Measurements from ENCODE around the gene MKRN2OS.

MKRN2OS gene

DNA sequence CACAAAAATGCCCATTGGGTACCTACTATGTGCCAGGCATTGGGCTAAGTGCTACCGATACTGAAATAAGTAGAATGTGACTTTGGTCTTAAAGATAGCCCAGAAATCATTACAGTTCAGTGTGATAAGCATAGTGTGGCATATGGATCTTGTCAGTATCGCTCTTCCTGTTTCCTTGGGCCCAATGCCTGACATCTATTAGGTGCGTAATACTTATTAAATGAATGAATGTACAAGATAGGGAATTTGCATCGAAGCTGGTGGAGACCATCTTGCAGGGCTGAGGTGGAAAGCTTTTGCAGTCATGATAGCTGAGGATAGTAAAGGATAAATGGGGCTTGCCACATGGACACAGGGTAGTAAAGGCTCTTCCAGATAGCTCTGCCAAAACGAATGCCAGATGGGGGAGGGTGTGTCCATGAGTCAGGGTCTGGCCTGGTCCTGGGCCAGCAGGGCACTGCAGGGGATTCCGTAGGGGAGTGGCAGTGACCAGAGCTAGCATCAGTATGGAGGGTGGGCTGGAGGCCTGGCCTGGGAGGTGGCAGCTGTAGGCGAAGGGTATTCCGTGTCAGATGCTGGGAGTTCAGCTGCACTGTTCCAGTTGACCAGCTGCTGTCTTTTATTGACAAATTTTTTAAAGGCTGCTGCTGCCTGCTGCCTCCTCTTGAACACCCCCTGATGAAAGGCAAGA, 37.6 kb downstream of the MKRN2OS start:
- Histone ChIP-seq H3K27ac (ENCODE audit: low read length) (no peak overlapping the region), H3K9ac (ENCODE audit: low read depth, low read length) (no peak overlapping the region), H4K20me1 (ENCODE audit: insufficient read depth, low read length) (no peaks in the 10 kb centered on the region), H3K9me3 (ENCODE audit: insufficient read depth, low read length, severe bottlenecking) (no peaks in the 10 kb centered on the region), H3K36me3 (ENCODE audit: insufficient read depth, low read length) (peaks cover 84% of the 10 kb centered on the region), H3K27me3 (ENCODE audit: insufficient read depth, low read length, poor library complexity) (no peaks in the 10 kb centered on the region), H3K4me1 (ENCODE audit: insufficient read depth, low read length) (no peaks in the 10 kb centered on the region), H3K4me3 (ENCODE audit: low read depth in 1 of 2, low read length in 2 of 2) (no peak overlapping the region), H3K79me2 (ENCODE audit: insufficient read depth, low read length) (no peaks in the 10 kb centered on the region), H2AFZ (ENCODE audit: low read depth, low read length) (no peak overlapping the region), H3K4me2 (ENCODE audit: insufficient read depth, low read length) (no peak overlapping the region)
- no peak for TF ChIP-seq EZH2 (IDR thresholded peaks at IDR 0.05; ENCODE audit: borderline replicate concordance, low read depth, low read length, severe bottlenecking)
- TF ChIP-seq, protein P1, sequence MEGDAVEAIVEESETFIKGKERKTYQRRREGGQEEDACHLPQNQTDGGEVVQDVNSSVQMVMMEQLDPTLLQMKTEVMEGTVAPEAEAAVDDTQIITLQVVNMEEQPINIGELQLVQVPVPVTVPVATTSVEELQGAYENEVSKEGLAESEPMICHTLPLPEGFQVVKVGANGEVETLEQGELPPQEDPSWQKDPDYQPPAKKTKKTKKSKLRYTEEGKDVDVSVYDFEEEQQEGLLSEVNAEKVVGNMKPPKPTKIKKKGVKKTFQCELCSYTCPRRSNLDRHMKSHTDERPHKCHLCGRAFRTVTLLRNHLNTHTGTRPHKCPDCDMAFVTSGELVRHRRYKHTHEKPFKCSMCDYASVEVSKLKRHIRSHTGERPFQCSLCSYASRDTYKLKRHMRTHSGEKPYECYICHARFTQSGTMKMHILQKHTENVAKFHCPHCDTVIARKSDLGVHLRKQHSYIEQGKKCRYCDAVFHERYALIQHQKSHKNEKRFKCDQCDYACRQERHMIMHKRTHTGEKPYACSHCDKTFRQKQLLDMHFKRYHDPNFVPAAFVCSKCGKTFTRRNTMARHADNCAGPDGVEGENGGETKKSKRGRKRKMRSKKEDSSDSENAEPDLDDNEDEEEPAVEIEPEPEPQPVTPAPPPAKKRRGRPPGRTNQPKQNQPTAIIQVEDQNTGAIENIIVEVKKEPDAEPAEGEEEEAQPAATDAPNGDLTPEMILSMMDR (IDR thresholded peaks at IDR 0.05; ENCODE audit: borderline replicate concordance, extremely low read depth, low read length, poor library complexity, severe bottlenecking) = no peak
- DNase-seq (no peak), ATAC-seq (ENCODE audit: insufficient read depth, low read depth) (no peak)

DNA sequence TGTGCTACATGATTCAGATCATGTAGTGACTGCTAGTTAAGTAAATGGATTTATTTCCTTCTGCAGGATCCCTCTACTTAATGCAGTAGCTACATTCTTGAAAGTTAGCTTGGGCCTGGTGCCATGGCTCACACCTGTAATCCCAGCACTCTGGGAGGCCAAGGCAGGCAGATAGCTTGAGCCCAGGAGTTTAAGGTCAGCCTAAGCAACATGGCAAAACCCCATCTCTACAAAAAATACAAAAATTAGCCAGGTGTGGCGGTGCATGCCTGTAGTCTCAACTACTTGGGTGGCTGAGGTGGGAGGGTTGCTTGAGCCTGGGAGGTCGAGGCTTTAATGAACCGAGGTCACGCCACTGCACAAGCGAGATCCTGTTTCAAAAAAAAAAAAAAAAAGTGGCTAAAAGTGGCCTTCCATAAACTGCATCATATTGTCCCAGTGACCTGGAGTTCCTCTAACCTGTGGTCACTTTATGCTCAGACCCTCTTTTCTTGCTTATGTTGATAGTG, 39.0 kb downstream of the MKRN2OS start:
- DNase-seq (no peak), ATAC-seq (ENCODE audit: insufficient read depth, low read depth) (no peak)
- no peaks in the 10 kb centered on the region for H3K79me2 ChIP-seq (ENCODE audit: insufficient read depth, low read length)
- peaks cover 83% of the 10 kb centered on the region for H3K36me3 ChIP-seq (ENCODE audit: insufficient read depth, low read length)
- H3K9ac ChIP-seq (ENCODE audit: low read depth, low read length) = no peak overlapping the region
- H3K27ac ChIP-seq (ENCODE audit: low read length) = no peak overlapping the region
- H3K4me1 ChIP-seq (ENCODE audit: insufficient read depth, low read length) = no peaks in the 10 kb centered on the region
- TF ChIP-seq, protein P1 (IDR thresholded peaks at IDR 0.05; ENCODE audit: borderline replicate concordance, extremely low read depth, low read length, poor library complexity, severe bottlenecking) = no peak
- TF ChIP-seq EZH2 (IDR thresholded peaks at IDR 0.05; ENCODE audit: borderline replicate concordance, low read depth, low read length, severe bottlenecking) = no peak
- no peaks in the 10 kb centered on the region for H3K9me3 ChIP-seq (ENCODE audit: insufficient read depth, low read length, severe bottlenecking)
- no peak overlapping the region for H3K4me3 ChIP-seq (ENCODE audit: low read depth in 1 of 2, low read length in 2 of 2)
- no peak overlapping the region for H3K4me2 ChIP-seq (ENCODE audit: insufficient read depth, low read length)
- H3K27me3 ChIP-seq (ENCODE audit: insufficient read depth, low read length, poor library complexity) = no peaks in the 10 kb centered on the region
- H2AFZ ChIP-seq (ENCODE audit: low read depth, low read length) = no peak overlapping the region
- H4K20me1 ChIP-seq (ENCODE audit: insufficient read depth, low read length) = no peaks in the 10 kb centered on the region

DNA sequence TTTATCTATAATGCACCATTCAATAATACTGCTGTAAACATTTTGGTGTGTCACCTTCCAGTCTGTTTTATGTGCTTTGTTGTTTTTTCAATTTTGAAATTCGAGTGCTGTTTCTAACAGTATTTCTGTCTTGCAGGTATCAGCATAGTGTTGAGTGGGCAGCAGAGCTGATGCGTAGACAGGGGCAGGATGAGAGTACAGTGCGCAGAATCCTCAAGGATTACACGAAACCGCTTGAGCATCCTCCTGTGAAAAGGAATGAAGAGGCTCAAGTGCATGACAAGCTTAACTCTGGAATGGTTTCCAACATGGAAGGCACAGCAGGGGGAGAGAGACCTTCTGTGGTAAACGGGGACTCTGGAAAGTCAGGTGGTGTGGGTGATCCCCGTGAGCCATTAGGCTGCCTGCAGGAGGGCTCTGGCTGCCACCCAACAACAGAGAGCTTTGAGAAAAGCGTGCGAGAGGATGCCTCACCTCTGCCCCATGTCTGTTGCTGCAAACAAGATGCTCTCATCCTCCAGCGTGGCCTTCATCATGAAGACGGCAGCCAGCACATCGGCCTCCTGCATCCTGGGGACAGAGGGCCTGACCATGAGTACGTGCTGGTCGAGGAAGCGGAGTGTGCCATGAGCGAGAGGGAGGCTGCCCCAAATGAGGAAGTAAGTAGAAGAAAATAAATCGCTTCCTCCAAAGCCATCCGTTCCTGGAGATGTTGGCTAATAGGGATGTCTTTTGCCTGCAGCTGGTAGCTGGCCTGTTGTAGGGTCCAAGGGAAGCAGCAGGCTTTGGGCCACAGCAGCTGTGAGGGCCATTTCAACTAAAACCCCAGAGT, 42.0 kb downstream of the MKRN2OS start:
- TF ChIP-seq, protein P1 (IDR thresholded peaks at IDR 0.05; ENCODE audit: borderline replicate concordance, extremely low read depth, low read length, poor library complexity, severe bottlenecking) = no peak
- no peak for TF ChIP-seq EZH2 (IDR thresholded peaks at IDR 0.05; ENCODE audit: borderline replicate concordance, low read depth, low read length, severe bottlenecking)
- H3K4me2 ChIP-seq (ENCODE audit: insufficient read depth, low read length) = no peak overlapping the region
- H3K36me3 ChIP-seq (ENCODE audit: insufficient read depth, low read length) = peaks cover 91% of the 10 kb centered on the region
- no peaks in the 10 kb centered on the region for H3K9me3 ChIP-seq (ENCODE audit: insufficient read depth, low read length, severe bottlenecking)
- no peak overlapping the region for H3K27ac ChIP-seq (ENCODE audit: low read length)
- no peaks in the 10 kb centered on the region for H3K79me2 ChIP-seq (ENCODE audit: insufficient read depth, low read length)
- H2AFZ ChIP-seq (ENCODE audit: low read depth, low read length) = no peak overlapping the region
- no peak for DNase-seq
- H4K20me1 ChIP-seq (ENCODE audit: insufficient read depth, low read length) = no peaks in the 10 kb centered on the region
- no peak overlapping the region for H3K4me3 ChIP-seq (ENCODE audit: low read depth in 1 of 2, low read length in 2 of 2)
- no peak overlapping the region for H3K9ac ChIP-seq (ENCODE audit: low read depth, low read length)
- H3K4me1 ChIP-seq (ENCODE audit: insufficient read depth, low read length) = no peaks in the 10 kb centered on the region
- ATAC-seq (ENCODE audit: insufficient read depth, low read depth) = no peak
- no peaks in the 10 kb centered on the region for H3K27me3 ChIP-seq (ENCODE audit: insufficient read depth, low read length, poor library complexity)
